GM19452 (cell line): Measurements from ENCODE around the gene KLK10.
"Not testable (repeated sequence)": the region's sequence is repeated elsewhere in the genome, so short reads cannot be mapped to it uniquely, and the experiment has no call there.

ENCODE experiments used
- ATAC-seq: cut with Tn5 transposase; IDR thresholded peaks from one replicate; pipeline ENCODE4 v1.9.1; 2021; ENCODE audit not compliant: unreplicated experiment

Gene KLK10

GRCh38 chr19:50969810-50970209, 49.7 kb downstream of the KLK10 start:
- not testable (repeated sequence) for ATAC-seq

GRCh38 chr19:50969413-50969760, 50.1 kb downstream of the KLK10 start, which contains the start of gene KLK6:
Gene KLK6, minus strand, starts transcription at chr19:50969591. Its CDS starts 1,487 bp downstream, at chr19:50968104.
- no peak for ATAC-seq

GRCh38 chr19:50968716-50969412, 50.6 kb downstream of the KLK10 start:
- no peak for ATAC-seq

- no peak for ATAC-seq
These were observed 51.4 kb downstream of the KLK10 start for GRCh38 chr19:50967929-50968715.

GRCh38 chr19:50964266-50964665, 55.2 kb downstream of the KLK10 start:
- no peak for ATAC-seq

- no peak for ATAC-seq
These were observed 56.1 kb downstream of the KLK10 start for GRCh38 chr19:50963381-50963780.
